NCI-H526 treated with DMSO at 0.1 percent for 48 hours (cell line): ENCODE data around the gene ENTREP1.

Experiments used
- DNase-seq: peaks from one replicate; lab custom pipeline; 2025; lab: John Stamatoyannopoulos, UW

Gene ENTREP1

DNA sequence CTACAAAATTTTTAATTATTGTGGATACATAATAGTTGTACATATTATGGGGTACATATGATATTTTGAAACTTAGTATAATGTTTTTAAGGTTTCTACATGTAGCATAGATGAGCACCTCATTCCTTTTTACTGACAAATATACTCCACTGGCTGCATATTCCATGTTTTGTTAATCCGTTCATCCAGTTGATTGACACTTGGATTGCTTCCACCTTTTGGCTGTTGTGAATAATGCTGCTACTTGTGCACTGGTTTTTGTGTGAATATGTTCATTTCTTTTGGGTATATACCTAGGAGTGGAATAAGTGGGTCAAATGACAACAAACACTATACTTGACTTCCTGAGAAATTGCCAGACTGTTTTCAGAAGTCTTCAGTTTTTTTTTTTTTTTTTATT is 2.8 kb upstream of the ENTREP1 start:
- no peak for DNase-seq

DNA sequence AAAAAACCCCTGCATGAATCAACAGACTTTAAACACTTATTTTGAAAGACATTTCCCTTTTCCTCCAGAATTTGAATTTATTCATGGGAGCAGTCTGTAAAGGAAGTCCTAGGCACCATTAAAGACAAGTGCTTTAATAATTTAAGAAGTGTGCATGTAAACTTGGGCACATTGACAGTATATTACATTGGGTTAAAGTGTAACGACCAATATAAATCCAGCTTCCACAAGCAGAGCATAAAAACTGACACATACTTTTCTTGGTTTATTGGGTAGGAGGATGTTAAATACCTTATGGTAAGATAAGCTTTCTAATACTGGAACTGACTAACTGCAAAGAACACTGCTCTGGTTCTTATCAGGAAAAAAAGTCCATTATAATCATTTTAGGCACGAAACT is 1.2 kb upstream of the ENTREP1 start:
- no peak for DNase-seq

DNA sequence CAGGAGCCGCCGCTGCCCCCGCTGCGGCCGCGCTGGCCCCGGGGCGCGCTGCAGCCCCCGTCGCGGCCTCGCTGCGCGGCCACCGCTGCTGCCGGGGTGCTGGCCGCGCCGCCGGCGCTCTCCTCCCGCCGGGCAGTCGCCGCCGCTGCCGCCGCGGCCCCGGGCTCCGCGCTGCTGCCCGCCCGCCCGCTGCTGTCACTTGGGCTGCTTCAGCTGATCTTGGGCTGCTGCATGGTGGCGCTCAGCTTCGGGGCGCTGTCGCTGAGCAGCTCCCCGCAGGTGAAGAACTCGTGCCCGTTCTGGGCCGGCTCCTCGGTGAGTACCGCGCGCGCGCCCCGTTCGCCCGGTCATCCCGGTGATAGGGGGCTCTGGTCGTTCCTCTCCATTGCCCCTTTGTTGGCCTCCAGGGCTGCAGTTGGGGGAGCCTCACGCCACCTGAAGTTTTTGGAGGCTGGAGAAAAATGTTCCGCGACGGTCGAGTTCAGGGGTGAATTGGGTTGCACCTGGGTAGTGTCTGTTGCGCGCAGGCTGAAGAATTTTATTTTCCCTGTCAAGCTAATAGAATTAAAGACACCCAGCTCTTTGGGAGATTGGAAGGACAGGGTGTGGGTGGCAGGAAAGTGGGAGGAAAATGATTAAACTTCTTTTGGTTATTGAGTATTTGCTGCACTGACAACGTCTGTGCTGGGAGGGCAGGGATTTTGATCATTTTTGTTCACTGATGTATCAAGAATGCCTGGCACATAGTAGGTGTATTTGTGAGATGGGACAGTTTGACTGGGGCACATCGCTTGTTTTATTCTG is 596 bp downstream of the ENTREP1 start:
- DNase-seq = no peak

DNA sequence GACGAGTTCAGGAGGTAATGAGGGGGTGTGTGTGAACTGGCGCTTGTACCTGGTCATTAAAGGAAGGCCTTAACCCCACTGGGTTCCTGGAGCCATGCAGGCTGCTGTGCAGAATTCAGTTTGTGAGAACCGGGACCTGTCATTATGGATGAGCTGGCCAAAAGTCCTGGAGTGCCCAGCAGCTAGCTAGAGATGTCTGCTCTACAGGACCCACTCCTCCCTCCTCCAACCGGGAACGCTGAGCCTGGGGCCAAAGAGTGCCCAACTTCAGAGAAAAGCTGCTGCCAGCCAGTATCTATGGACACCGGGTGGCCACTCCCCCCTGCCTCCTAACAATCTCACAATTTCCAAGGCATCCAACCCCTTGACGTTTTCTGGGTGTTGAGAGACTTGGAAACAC is 1.2 kb downstream of the ENTREP1 start:
- no peak for DNase-seq

DNA sequence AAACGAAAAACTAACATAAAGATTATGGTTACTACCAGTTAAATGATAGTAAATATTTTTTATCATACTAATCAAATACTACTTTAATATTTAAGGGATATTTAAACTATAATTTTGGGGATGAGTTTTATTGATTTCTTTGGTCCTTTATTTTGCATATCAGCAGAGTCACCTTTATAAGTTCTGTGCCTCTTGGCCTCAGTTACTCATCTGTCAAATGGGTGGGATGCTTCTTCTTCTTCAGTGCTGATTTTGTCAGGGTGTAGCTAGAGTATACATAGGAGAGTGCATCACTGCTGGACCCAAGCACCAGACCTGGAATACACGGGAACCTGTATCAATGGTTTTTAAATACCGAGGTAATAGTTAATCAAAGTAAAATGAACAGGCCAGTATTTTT is 5.6 kb downstream of the ENTREP1 start:
- DNase-seq = no peak

DNA sequence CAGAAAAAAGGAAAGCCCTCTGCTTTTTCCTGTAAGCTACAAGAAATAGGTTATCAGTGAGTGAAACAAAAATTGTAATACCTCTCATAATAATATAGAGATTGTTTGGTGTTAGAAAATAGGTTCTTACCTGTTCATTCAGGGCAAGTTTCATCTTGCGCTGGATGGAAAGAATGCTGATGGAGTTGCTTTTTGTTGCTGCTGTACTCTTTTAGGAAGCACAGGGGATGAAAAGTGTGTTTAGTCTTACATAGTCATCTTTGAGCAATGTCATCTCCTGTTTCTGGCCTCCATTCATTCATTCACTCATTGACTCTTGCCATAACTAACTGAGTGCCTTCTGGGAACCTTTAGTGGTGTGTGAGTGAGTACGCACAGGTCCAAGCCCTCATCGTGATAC is 6.4 kb downstream of the ENTREP1 start:
- DNase-seq = no peak

DNA sequence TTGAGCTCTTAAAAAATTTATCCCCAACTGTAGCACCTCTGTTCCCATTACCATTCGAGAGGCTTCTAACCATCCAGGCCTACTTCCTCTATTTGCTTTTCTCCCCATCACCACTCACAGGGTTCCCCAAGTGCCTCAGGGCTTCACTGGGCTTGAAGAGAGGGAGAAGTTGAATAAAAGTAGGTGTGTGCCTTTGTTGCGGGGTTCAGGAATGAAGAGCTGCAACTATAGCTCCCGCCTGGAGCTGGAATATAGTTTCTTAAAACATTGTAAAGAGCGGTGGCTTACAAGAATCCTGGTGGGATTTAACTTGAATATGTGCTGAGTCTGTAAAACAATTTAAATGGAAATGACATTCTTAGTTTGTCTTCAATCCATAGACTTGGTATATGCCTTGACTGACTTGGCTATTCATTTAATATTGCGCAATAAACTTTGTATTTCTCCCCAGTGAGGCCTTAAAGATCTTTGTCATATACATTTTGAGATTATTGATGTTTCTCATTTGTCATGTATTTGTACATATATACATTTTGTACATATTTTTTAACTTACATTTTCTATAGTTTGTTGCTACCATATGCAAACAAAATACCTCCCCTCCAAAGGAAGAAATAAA is 7.2 kb downstream of the ENTREP1 start:
- DNase-seq = no peak

DNA sequence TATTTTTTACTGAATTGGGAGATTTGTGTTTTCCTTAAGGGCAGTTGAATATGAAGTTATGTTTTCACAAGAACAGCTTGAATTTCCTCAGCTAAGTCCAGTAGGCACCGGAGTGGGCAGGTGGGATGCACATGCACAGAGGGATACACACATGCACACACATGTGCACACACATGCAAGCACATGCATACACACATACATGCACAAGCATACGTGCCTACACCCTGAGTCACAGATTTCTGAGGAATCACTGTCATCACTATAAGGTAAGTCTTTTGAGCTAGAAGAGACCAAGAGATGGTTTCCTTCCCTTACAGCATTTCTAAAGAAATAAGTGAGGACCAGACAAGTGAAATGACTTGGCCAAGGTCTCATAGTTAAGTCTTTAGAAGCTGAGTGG is 8.7 kb downstream of the ENTREP1 start:
- DNase-seq = no peak

DNA sequence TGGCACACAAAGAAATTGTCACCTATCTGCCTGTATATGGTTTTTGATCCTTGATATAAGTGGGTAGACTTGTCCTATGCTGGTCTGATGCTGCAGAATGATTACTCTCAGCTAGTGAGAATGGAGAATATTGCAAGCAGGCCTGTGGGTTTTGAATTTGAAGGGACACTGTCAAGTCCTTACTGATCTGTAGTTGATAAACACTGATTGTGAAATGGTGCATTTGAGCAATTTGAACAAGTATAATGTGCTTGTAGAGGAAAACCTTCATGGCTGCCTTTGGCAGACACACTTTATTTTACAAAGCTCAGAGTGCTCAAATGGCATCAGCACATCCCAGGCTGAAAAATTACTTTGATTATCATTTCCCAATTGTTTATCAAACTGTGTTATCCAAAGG is 9.3 kb downstream of the ENTREP1 start:
- DNase-seq = no peak

DNA sequence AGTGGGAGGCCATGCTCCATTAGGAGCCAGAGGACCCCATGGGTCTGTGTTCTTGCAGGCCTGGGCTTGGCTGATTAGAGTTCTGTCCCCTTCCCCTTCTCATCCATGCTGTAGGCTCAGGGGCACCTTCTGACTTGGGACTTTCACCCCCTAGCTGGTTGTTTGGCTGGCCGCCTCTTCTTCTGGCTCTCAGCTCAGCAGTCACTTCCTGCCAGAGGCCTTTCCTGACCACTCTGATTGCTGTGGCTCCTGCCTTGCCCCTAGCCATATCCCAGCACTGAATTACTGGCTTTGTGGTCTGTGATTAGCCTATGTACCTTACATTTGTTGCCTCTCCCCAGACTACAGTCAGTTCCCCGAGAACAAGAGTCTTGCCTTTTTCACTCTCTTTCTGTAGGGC is 14.6 kb downstream of the ENTREP1 start:
- no peak for DNase-seq

DNA sequence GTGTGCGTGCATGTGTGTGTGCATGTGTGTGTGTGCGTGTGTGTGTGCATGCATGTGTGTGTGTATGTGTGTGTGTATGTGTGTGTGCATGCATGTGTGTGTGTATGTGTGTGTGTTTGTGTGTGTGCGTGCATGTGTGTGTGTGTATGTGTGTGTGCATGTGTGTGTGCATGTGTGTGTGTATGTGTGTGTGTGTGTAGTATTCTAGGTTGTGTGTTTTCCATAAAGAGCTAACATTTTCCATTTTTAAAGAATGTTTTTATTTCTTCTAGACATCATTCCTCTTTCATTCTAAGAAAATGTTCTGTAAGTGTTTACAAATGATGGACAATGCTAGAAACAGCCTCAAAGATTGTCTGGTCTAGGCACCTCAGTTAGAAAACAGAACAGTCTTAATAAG is 15.6 kb downstream of the ENTREP1 start:
- DNase-seq = no peak

DNA sequence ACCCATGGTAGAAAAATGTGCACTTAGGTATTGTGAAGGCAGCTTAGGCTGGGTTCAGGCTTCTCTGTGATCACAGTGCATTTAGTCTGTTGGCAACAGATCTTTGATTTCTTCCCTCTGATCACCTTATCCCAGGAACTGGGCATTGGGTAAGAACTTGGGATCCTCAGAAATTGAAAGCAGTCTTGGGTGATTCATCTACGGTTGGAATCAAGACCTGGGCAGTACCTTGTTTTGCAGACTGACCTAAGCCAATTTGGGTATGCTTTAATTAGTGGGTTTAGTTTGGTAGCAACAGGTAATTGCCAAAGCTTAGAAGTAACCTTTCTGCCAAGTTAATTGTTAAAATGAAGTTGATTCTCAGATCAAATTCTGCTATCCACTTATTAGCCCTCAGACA is 17.8 kb downstream of the ENTREP1 start:
- DNase-seq = no peak

DNA sequence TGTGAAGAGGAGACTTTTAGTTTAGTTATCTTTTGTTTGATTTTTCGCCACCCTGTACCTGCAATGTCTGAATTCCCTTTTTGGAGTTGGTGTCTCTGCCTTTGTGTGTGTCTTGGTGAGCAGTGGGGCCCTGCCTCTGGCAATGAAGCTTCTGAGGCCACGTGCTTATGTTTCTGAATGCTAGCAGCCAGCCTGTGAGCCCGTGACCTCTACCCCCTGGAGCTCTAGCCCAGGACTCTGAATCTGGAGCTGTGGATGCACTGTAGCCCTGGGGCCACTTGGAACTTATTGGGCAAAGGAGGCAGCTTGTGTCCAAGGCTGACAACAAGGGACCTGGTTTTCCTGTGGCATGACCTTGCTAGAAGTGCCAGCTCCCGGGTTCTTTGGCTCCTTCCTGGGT is 19.4 kb downstream of the ENTREP1 start:
- DNase-seq = no peak

DNA sequence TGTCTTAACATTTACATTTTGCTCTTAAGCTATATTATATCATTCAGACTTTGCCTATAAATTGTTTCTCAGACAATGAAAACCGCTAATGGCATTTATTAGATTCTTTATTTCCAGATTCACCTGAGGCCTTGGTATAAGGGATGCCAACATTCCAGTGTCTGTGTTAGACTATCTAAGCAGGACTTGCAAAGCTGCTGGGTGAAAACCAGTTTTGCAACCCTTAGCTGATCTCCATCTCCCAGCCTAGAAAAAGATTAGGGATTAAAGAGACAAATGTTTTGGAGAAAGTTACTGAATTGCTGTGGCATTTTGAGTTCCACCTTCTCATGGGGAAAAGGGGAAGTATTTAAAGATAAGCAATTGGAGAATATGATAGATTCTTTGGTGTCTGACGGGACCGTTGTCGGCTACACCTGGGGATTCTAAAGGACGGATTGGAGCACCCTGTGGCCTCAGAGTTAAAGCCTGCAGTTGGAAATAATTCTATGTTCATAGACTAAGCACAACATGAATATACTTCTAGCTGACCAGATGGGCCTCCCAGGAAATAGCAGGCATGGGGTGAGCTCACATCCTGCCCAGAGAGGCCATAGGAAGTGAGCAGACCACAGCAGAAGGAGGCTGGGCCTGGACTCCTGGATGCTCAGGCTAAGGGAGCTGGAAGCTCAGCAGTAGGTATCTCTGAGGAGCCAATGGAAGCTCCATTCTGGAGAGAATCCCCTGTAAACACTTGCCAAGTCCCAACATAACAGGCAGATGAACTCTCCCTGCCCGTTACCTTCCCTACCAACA is 21.8 kb downstream of the ENTREP1 start:
- no peak for DNase-seq

DNA sequence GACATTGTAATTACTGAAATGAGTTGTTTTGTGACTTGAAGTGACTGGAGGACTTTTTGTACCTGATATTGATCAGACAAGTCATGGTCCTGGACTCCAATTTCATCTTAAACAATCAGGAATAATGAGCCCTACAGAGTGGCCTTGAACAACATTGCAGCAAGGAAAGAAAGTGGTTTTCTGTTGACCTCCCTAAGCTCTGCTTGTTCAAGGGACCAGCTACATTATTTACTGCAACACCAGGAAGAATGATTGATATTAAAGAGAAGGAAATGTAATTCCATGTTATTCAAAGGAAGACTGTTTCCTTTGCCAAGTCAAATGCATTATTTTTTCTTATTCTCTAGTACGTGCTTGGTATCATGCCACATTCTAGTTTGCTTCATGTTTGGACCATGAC is 22.6 kb downstream of the ENTREP1 start:
- DNase-seq = no peak

DNA sequence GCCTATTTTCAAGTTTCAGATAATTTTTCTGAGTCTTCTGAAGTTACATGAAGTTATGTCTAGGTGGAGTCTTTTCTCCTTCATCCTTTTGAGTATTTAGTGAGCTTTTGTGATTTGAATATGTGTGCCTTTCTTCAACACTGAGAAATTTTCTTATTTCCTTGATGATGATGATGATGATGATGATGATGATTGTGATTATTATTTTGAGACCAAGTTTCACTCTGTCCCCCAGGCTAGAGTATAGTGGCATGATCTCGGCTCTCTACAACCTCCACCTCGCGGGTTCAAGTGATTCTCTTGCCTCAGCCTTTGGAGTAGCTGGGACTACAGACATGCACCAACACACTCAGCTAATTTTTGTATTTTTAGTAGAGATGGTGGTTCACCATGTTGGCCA is 26.2 kb downstream of the ENTREP1 start:
- no peak for DNase-seq

DNA sequence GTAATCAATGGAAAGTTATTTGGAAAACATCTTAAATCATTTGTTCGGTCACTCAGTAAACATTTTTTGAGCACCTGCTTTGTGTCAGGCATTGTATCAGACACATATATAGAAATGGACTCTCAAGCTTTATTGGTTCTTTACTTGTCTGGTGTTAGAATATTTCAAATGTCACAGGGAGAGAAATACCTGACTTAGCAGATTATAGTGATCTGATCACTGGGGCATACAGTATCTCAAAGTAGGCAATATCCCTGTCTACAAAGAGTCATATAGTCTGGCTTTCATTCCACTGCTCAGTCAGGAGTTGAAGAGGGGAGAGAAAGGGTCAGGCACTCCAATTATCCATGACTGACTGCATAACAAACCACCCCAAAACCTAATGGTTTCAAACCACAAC is 30.2 kb downstream of the ENTREP1 start:
- DNase-seq = no peak

DNA sequence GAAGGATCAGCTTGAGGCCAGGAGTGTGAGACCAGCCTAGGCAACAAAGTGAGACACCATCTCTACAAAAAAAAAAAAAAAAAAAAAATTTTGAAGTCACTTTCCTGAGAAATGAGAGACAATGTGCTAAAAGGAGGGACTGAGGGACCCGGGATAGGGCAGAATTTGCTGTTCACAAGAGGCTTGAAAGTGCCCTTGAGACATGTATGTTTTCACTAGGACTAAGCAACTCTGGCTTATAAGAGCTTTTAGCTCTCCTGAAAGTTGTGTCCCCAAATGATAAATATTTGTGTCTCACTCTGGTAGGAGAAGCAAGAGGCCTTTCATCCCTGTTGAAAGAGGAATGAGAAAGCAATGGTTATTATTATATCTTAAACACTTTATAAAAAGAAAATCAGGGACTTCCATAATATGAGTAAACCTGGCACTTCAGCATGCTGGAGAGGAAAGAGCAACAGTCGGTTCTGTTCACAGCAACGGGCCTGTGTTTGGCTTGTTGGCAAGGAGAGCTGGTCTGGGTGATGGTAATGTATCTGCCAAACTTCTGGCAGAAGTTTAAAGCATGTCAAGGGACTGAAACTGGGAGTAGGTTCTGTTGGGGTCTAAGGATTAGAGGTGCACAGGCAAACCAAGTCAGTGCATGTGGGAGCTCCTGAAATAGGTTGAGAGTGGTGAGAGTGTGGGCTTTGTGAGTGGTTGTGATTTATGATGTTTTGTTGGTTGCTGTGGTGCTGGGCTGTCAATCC is 32.2 kb downstream of the ENTREP1 start:
- DNase-seq = no peak

DNA sequence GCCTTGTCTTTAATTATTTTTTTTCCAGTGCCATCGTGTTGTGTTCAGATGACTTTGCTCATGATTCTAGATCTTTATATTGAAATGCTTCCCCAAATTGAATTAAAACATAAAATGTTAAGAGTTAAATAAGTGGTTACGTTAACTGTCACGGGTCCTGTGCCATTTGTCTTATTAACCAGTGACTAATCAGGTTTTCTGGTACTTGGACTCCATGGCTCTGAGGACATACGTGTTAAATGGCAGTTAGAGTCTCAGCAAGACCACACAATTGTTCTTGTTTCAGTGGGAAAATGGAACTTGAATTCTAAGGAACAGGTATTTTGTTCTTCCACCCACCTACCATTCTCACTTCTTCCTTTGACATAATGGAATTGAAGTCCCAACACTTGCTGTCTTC is 32.8 kb downstream of the ENTREP1 start:
- DNase-seq = no peak

DNA sequence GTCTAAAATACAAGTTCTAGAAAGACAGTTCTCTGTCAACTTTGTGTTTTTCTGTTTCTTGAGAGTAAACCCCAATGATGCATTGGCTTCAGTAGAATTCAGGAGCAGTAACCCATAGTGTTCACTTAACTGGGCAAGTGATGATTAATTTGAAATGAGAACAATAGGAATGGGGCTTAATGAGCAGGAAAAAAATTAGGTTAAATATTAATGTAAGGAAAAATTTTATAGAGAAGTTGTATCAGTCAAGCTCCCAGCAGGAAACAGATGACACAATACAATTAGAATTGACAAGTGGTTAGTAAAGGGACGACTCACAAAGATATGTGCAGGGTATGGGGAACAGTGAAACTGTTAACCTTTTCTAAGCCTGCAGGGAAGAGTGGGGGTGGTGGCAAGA is 38.2 kb downstream of the ENTREP1 start:
- DNase-seq = no peak

DNA sequence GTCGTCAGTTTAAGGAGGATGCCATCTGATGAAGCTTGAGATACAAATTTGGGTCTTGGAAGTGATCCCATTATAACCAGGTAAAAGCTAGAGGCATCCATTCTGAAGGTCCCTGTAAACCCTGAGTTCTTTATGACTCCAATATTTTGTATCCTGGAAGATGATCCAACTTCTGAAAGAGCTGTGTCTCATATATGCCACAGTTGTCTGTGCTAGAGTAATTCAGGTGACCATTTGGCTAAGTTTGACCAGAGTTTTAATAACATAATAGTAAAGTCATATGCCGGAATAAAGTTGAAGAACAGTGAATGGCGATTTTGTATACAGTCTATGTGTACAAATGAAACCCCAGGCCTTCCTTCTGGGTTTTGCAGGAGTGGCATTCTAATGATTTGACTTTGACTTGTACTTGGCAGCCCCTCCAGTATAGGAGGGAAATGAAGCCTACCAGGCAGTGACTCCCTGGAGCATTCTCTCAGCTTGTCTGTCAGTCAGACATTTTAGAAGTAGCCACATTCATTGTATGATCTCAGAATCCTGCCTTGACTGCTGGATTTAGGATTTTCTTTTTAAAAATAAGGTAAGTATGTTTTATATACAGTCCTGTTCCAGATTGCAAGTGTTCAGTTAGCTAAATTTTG is 39.6 kb downstream of the ENTREP1 start:
- no peak for DNase-seq

DNA sequence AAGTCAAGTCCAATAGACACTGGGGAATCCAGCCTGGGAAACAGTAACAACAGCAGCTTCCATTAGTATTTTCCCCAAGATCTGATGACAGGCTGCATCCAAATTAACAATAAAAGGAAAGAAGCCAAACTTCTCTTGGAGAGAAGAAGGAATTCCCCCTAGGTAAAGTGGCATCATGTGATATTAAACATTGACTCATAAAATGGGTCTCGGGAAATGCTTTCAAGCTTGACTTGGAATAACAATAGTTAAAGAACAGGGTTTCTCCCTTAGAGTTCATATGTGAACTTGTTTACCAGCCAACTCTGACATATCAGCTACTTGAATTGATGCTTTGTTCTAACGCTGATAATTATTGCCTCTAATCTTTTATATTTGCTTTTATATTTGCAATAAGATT is 45.4 kb downstream of the ENTREP1 start:
- no peak for DNase-seq
